ENCODE measurements around the gene FBN1.

GRCh38 chr15:48418343-48418742, 227.2 kb downstream of the FBN1 start:
- TF ChIP-seq POLR2A (IDR thresholded peaks at IDR 0.05; ENCODE audit: low read length) (no peak), GATA1 (IDR thresholded peaks at IDR 0.05; ENCODE audit: low read depth, low read length) (no peak)
